H9 (cell line): ENCODE results near the gene RNU6-1. TPM values are rescaled to one million over a fixed set of nuclear protein-coding genes. Genes with fewer than 3 reads are reported as not detected.

ENCODE experiments used
- DNase-seq: peaks from one replicate; pipeline ENCODE4 v3.0.0-alpha.2; 2017
- H2AFZ ChIP-seq: one replicate; pipeline ENCODE4 v1.6.1; 2013; ENCODE audit warnings: mild to moderate bottlenecking, low read length, control low read depth, moderate library complexity
- H2AK5ac ChIP-seq: 2 replicates; pipeline ENCODE4 v1.6.1; 2013; ENCODE audit warnings: low read length, control low read depth, mixed read lengths; ENCODE audit not compliant: insufficient read length
- H2BK120ac ChIP-seq: one replicate; pipeline ENCODE4 v1.6.1; 2013; ENCODE audit warnings: low read depth, mild to moderate bottlenecking, low read length, control low read depth, inconsistent platforms; ENCODE audit not compliant: poor library complexity, severe bottlenecking
- H2BK12ac ChIP-seq: 2 replicates; pipeline ENCODE4 v1.6.1; 2013; ENCODE audit warnings: low read length, control low read depth, mixed read lengths, low read depth; ENCODE audit not compliant: insufficient read length
- H2BK15ac ChIP-seq: 2 replicates; pipeline ENCODE4 v1.6.1; 2013; ENCODE audit warnings: low read depth, low read length, control low read depth
- H2BK20ac ChIP-seq: one replicate; pipeline ENCODE4 v1.6.1; 2013; ENCODE audit warnings: low read depth, mild to moderate bottlenecking, low read length, control low read depth, inconsistent platforms; ENCODE audit not compliant: poor library complexity, severe bottlenecking
- H2BK5ac ChIP-seq: 2 replicates; pipeline ENCODE4 v1.6.1; 2013; ENCODE audit warnings: low read length, control low read depth, mixed read lengths; ENCODE audit not compliant: insufficient read length
- H3K14ac ChIP-seq: 2 replicates; pipeline ENCODE4 v1.6.1; 2013; ENCODE audit warnings: low read length, control low read depth; ENCODE audit not compliant: insufficient read depth
- H3K18ac ChIP-seq: 2 replicates; pipeline ENCODE4 v1.6.1; 2013; ENCODE audit warnings: low read depth, mild to moderate bottlenecking, mixed read lengths, low read length, control low read depth; ENCODE audit not compliant: insufficient read length
- H3K23ac ChIP-seq: 2 replicates; pipeline ENCODE4 v1.6.1; 2013; ENCODE audit warnings: low read length, control low read depth, mixed read lengths, low read depth; ENCODE audit not compliant: insufficient read length
- H3K23me2 ChIP-seq: 2 replicates; pipeline ENCODE4 v1.6.1; 2013; ENCODE audit warnings: low read depth, mild to moderate bottlenecking, mixed read lengths, low read length, control low read depth; ENCODE audit not compliant: insufficient read length, poor library complexity, severe bottlenecking
- H3K27ac ChIP-seq: 2 replicates; pipeline ENCODE4 v1.5.1; 2013; ENCODE audit warnings: low read length, control low read depth, mixed read lengths, low read depth; ENCODE audit not compliant: insufficient read length
- H3K27me3 ChIP-seq: 2 replicates; pipeline ENCODE4 v1.6.1; 2013; ENCODE audit warnings: low read length, control low read depth, inconsistent platforms; ENCODE audit not compliant: insufficient read depth
- H3K4ac ChIP-seq: 2 replicates; pipeline ENCODE4 v1.6.1; 2013; ENCODE audit warnings: low read depth, mild to moderate bottlenecking, control low read depth, inconsistent platforms, low read length, moderate library complexity
- H3K4me1 ChIP-seq: 2 replicates; pipeline ENCODE4 v1.6.1; 2013; ENCODE audit warnings: low read length, control low read depth, inconsistent platforms; ENCODE audit not compliant: insufficient read depth
- H3K4me2 ChIP-seq: 2 replicates; pipeline ENCODE4 v1.6.1; 2013; ENCODE audit warnings: low read length, control low read depth, mixed read lengths; ENCODE audit not compliant: insufficient read length, insufficient read depth
- H3K56ac ChIP-seq: 2 replicates; pipeline ENCODE4 v1.6.1; 2013; ENCODE audit warnings: low read depth, mild to moderate bottlenecking, mixed read lengths, low read length, control low read depth; ENCODE audit not compliant: insufficient read length
- H3K79me1 ChIP-seq: 2 replicates; pipeline ENCODE4 v1.6.1; 2013; ENCODE audit warnings: low read depth, mild to moderate bottlenecking, moderate library complexity, low read length, control low read depth, inconsistent platforms; ENCODE audit not compliant: insufficient read depth, poor library complexity, severe bottlenecking
- H3K79me2 ChIP-seq: 2 replicates; pipeline ENCODE4 v1.6.1; 2013; ENCODE audit warnings: low read length, control low read depth, inconsistent platforms; ENCODE audit not compliant: insufficient read depth
- H3K9ac ChIP-seq: 2 replicates; pipeline ENCODE4 v1.6.1; 2013; ENCODE audit warnings: low read length, control low read depth, mixed read lengths; ENCODE audit not compliant: insufficient read length; ENCODE audit errors: extremely low read depth
- H3K9me3 ChIP-seq: one replicate; pipeline ENCODE4 v1.6.1; 2013; ENCODE audit warnings: low read depth, low read length, inconsistent platforms; ENCODE audit not compliant: control insufficient read depth
- H3T11ph ChIP-seq: one replicate; pipeline ENCODE4 v1.6.1; 2013; ENCODE audit warnings: mild to moderate bottlenecking, low read length, control low read depth, inconsistent platforms
- H4K20me1 ChIP-seq: one replicate; pipeline ENCODE4 v1.6.1; 2013; ENCODE audit not compliant: control insufficient read depth, insufficient read length, insufficient read depth
- H4K5ac ChIP-seq: 2 replicates; pipeline ENCODE4 v1.6.1; 2013; ENCODE audit warnings: low read depth, mild to moderate bottlenecking, mixed read lengths, low read length, control low read depth; ENCODE audit not compliant: insufficient read length
- H4K8ac ChIP-seq: replicated peaks from 2 replicates; pipeline ENCODE4 v1.6.1; 2013; ENCODE audit warnings: low read length, control low read depth, mixed read lengths, low read depth; ENCODE audit not compliant: insufficient read length
- H4K91ac ChIP-seq: 2 replicates; pipeline ENCODE4 v1.6.1; 2013; ENCODE audit warnings: low read depth, mild to moderate bottlenecking, moderate library complexity, mixed read lengths, low read length, control low read depth; ENCODE audit not compliant: insufficient read length
- H3K27ac Mint-ChIP-seq, 3 experiments: 2 replicates in 2 of 3; 3 replicates in 1 of 3; pipeline ENCODE4 v1.8.0; 2020 to 2021; ENCODE audit warnings: mixed read lengths in 3 of 3, mild to moderate bottlenecking in 1 of 3, moderate library complexity in 1 of 3
- H3K27me3 Mint-ChIP-seq: 2 replicates; pipeline ENCODE4 v1.8.0; 2021; ENCODE audit warnings: low read depth, mild to moderate bottlenecking, moderate library complexity, mixed read lengths
- H3K36me3 Mint-ChIP-seq, 3 experiments: 2 replicates in 2 of 3; 3 replicates in 1 of 3; pipeline ENCODE4 v1.8.0; 2020 to 2021; ENCODE audit warnings: low read depth in 3 of 3, mixed read lengths in 3 of 3; ENCODE audit not compliant: insufficient read depth in 1 of 3
- H3K4me1 Mint-ChIP-seq, 2 experiments: 2 replicates each; pipeline ENCODE4 v1.8.0; 2020; ENCODE audit warnings: mixed read lengths in 2 of 2
- H3K4me3 Mint-ChIP-seq, 2 experiments: 2 replicates in 1 of 2; 3 replicates in 1 of 2; pipeline ENCODE4 v1.8.0; 2020 to 2021; ENCODE audit warnings: mild to moderate bottlenecking in 2 of 2, mixed read lengths in 2 of 2, moderate library complexity in 1 of 2
- H3K9me3 Mint-ChIP-seq, 2 experiments: 2 replicates in 1 of 2; 3 replicates in 1 of 2; pipeline ENCODE4 v1.8.0; 2020; ENCODE audit warnings: mild to moderate bottlenecking in 2 of 2, mixed read lengths in 2 of 2, moderate library complexity in 1 of 2
- CTCF ChIP-seq: fragments of 200-600 bp; sonication (generic); conservative IDR thresholded peaks from 3 replicates; pipeline ENCODE4 v1.8.0; 2021; ENCODE audit warnings: antibody characterized with exemption, mild to moderate bottlenecking
- WGBS: extraction: QIAGEN DNeasy Blood & Tissue Kit; methylation state at CpG from one replicate; pipeline ENCODE4 v1.1.7; 2013; ENCODE audit warnings: missing lambda C conversion rate, low lambda C conversion rate, mixed read lengths; ENCODE audit not compliant: insufficient read length; ENCODE audit errors: extremely low coverage; 5-methylcytosine and 5-hydroxymethylcytosine counted together
- total RNA-seq: library from RNA; stranded (reverse); gene quantifications from 2 replicates; pipeline ENCODE4 v1.2.1, GENCODE V29; 2021

The RNU6-1 gene
- total RNA-seq, 1 experiment from 2014 or later = not detected

GRCh38 chr15:67854358-67854757, 14.5 kb upstream of the RNU6-1 start:
- no peak overlapping the region for H2BK20ac ChIP-seq
- no peak overlapping the region for H3K27ac ChIP-seq
- H2BK5ac ChIP-seq = no peak overlapping the region
- no peaks in the 10 kb centered on the region for H4K20me1 ChIP-seq
- no peak overlapping the region for H2BK15ac ChIP-seq
- Mint-ChIP-seq H3K9me3 (peaks cover 0 to under 1% of the 10 kb centered on the region in 2 experiments; a peak in 2 of 5 replicates), H3K36me3 (peaks cover 0 to 2% (median 0%) of the 10 kb centered on the region in 3 experiments; a peak in 1 of 7 replicates), H3K27me3 (no peaks in the 10 kb centered on the region; the same call in 1 of the 2 replicates), H3K4me1 (peaks cover 49 to 54% of the 10 kb centered on the region in 2 experiments), H3K4me3 (no peak overlapping the region), H3K27ac (peak overlapping the region in 1 of 3 experiments; percentile 77; a peak in 1 of 7 replicates)
- no peak for TF ChIP-seq CTCF
- H4K5ac ChIP-seq = no peak overlapping the region
- no CpG with 5 or more reads among the region's 1 CpG for WGBS
- H3K9me3 ChIP-seq = no peaks in the 10 kb centered on the region
- H3K23me2 ChIP-seq = no peaks in the 10 kb centered on the region
- H3K56ac ChIP-seq = no peak overlapping the region
- no peak overlapping the region for H3K4me2 ChIP-seq
- H2BK12ac ChIP-seq = no peak overlapping the region
- no peak overlapping the region for H2BK120ac ChIP-seq
- no peak overlapping the region for H2AK5ac ChIP-seq
- H2AFZ ChIP-seq = no peak overlapping the region
- no peak overlapping the region for H3K4ac ChIP-seq
- no peak overlapping the region for H3K23ac ChIP-seq
- DNase-seq = no peak
- no peak overlapping the region for H3K18ac ChIP-seq
- no peaks in the 10 kb centered on the region for H3K27me3 ChIP-seq
- no peak overlapping the region for H3T11ph ChIP-seq
- no peaks in the 10 kb centered on the region for H3K79me2 ChIP-seq
- H3K4me1 ChIP-seq = peaks cover 3% of the 10 kb centered on the region; the same call in 1 of the 2 replicates
- H3K79me1 ChIP-seq = no peaks in the 10 kb centered on the region
- no peak overlapping the region for H3K9ac ChIP-seq
- H4K91ac ChIP-seq = no peak overlapping the region
- H3K14ac ChIP-seq = 0 out of 2 replicates have a peak overlapping the region, but pooled peaks have one; percentile 47
- H4K8ac ChIP-seq = no peak overlapping the region
